Uterus (tissue), 2 donors: ENCODE results near the gene TCAF1.

ENCODE experiments used
- POLR2A ChIP-seq, 2 donors: fragments of 450-650 bp; IDR thresholded peaks; one replicate each; pipeline ENCODE4 v1.6.1; 2016; ENCODE audit warnings: antibody characterized with exemption in 2 of 2, mild to moderate bottlenecking in 1 of 2, moderate library complexity in 1 of 2
- TF ChIP-seq, protein P1 (sequence below), 4 experiments: fragments of 200-600 bp in 2 of 4; fragments of 450-650 bp in 2 of 4; sonication (generic) in 2 of 4; IDR thresholded peaks; one replicate each; pipeline ENCODE4 v1.5.1; 2016 to 2019; ENCODE audit warnings: antibody characterized with exemption in 4 of 4, mild to moderate bottlenecking in 2 of 4, moderate library complexity in 1 of 4

DNA sequence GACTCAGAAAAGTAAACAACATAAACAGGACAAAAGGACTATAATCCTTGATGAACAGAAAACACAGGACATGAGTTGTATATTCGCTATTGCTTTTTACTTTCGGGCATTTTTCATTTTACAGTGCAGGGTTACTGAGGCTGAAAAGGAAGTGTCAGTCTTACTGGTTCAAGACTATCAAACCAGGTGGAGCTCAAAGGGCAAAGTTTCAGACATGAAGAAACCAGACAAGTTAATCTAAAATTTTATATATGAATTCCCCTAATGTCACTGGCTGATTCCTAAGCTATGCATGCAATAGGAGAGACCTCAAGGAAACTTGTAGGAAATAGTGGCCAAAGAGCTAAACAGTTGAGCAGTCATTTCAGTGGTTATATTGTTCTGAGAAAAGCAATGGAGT, 11.4 kb downstream of the TCAF1 start:
- TF ChIP-seq, protein P1, sequence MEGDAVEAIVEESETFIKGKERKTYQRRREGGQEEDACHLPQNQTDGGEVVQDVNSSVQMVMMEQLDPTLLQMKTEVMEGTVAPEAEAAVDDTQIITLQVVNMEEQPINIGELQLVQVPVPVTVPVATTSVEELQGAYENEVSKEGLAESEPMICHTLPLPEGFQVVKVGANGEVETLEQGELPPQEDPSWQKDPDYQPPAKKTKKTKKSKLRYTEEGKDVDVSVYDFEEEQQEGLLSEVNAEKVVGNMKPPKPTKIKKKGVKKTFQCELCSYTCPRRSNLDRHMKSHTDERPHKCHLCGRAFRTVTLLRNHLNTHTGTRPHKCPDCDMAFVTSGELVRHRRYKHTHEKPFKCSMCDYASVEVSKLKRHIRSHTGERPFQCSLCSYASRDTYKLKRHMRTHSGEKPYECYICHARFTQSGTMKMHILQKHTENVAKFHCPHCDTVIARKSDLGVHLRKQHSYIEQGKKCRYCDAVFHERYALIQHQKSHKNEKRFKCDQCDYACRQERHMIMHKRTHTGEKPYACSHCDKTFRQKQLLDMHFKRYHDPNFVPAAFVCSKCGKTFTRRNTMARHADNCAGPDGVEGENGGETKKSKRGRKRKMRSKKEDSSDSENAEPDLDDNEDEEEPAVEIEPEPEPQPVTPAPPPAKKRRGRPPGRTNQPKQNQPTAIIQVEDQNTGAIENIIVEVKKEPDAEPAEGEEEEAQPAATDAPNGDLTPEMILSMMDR (IDR thresholded peaks at IDR 0.05), result no peak
- TF ChIP-seq POLR2A (IDR thresholded peaks at IDR 0.05), result no peak
